ENCODE data around the gene FAM111A. TPM values are rescaled to one million over a fixed set of nuclear protein-coding genes. Genes with fewer than 3 reads are reported as not detected.

The FAM111A gene
- total and polyA plus RNA-seq, 9 donors: 18.3 to 32.2 (median 24.9) TPM

DNA sequence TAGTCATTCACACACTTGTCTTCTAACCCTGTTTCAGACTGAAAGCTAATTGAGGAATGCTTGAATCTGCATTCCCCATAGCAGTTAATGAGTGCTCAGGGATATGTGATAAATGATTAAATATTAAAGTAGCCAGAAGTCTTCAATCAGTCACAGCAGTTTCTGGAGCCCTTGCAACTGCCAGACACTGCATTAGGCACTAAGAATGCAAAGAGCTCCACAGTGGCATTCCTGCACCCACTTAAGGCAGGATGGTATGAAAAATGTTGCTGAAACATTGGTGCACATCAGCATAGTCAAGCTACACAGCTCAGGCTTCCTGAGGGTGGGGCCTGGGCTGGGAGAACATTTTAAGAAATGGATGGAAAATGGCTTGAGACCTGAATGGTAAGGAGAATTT is 35.7 kb downstream of the FAM111A start:
- no peak for DNase-seq
- peaks cover 31% of the 10 kb centered on the region for H3K4me1 ChIP-seq (ENCODE audit: control insufficient read depth, insufficient read depth, low read length)
- H3K36me3 ChIP-seq (ENCODE audit: control insufficient read depth, insufficient read depth, low read length): peaks cover 12% of the 10 kb centered on the region
- H3K9me3 ChIP-seq (replicated peaks; ENCODE audit: control insufficient read depth, low read depth, low read length): no peaks in the 10 kb centered on the region
- peaks cover 4% of the 10 kb centered on the region for H3K27me3 ChIP-seq (ENCODE audit: control insufficient read depth, insufficient read depth, low read length)
- H3K4me3 ChIP-seq (ENCODE audit: low read length): no peak overlapping the region
- H3K27ac ChIP-seq (ENCODE audit: low read length): no peak overlapping the region

- Histone ChIP-seq H3K9me3 (replicated peaks; ENCODE audit: control insufficient read depth, low read depth, low read length) (no peaks in the 10 kb centered on the region), H3K27me3 (ENCODE audit: control insufficient read depth, insufficient read depth, low read length) (no peaks in the 10 kb centered on the region), H3K4me1 (ENCODE audit: control insufficient read depth, insufficient read depth, low read length) (peaks cover 29% of the 10 kb centered on the region), H3K36me3 (ENCODE audit: control insufficient read depth, insufficient read depth, low read length) (peaks cover 12% of the 10 kb centered on the region), H3K27ac (ENCODE audit: low read length) (no peak overlapping the region), H3K4me3 (ENCODE audit: low read length) (no peak overlapping the region)
- DNase-seq: no peak
- WGBS (ENCODE audit: insufficient coverage): 83% methylated on average over 1 of the region's 2 CpGs
Observed at GRCh38 chr11:59179121-59179520, 36.5 kb downstream of the FAM111A start.

GRCh38 chr11:59180168-59180776 is 37.6 kb downstream of the FAM111A start:
- no peak for DNase-seq
- Histone ChIP-seq H3K9me3 (replicated peaks; ENCODE audit: control insufficient read depth, low read depth, low read length) (no peaks in the 10 kb centered on the region), H3K4me3 (ENCODE audit: low read length) (no peak overlapping the region), H3K27me3 (ENCODE audit: control insufficient read depth, insufficient read depth, low read length) (no peaks in the 10 kb centered on the region), H3K4me1 (ENCODE audit: control insufficient read depth, insufficient read depth, low read length) (peaks cover 29% of the 10 kb centered on the region), H3K36me3 (ENCODE audit: control insufficient read depth, insufficient read depth, low read length) (peaks cover 15% of the 10 kb centered on the region), H3K27ac (ENCODE audit: low read length) (no peak overlapping the region)
- no CpG with 5 or more reads among the region's 2 CpGs for WGBS (ENCODE audit: insufficient coverage)

DNA sequence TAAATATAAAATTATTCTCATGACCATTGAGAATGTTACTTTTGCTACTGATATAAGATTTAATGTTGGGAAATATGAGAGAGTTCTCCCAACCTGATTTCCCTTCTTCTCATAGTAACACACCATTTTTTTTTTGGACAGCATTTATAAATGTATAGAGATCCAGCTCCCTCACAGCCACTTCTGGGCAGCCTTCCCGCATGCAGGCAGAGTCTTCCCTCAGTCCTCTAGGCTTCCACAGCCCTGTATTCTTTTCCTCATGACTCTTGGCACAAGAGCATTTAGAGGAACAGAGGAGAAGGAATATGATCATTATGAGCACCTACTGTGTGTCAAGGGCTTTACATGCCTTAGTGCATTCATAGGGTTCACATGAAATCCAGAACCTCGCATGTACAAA is 38.3 kb downstream of the FAM111A start:
- no peak overlapping the region for H3K4me3 ChIP-seq (ENCODE audit: low read length)

GRCh38 chr11:59181746-59182456 is 39.2 kb downstream of the FAM111A start:
- no peak overlapping the region for H3K27ac ChIP-seq (ENCODE audit: low read length)
- DNase-seq: no peak
- no peak overlapping the region for H3K4me3 ChIP-seq (ENCODE audit: low read length)
- H3K9me3 ChIP-seq (replicated peaks; ENCODE audit: control insufficient read depth, low read depth, low read length): no peaks in the 10 kb centered on the region
- H3K36me3 ChIP-seq (ENCODE audit: control insufficient read depth, insufficient read depth, low read length): peaks cover 15% of the 10 kb centered on the region
- no peaks in the 10 kb centered on the region for H3K27me3 ChIP-seq (ENCODE audit: control insufficient read depth, insufficient read depth, low read length)
- peaks cover 41% of the 10 kb centered on the region for H3K4me1 ChIP-seq (ENCODE audit: control insufficient read depth, insufficient read depth, low read length)
- WGBS (ENCODE audit: insufficient coverage): 92% methylated on average over 31 of the region's 33 CpGs

More for the DNA sequence above, 38.3 kb downstream of the FAM111A start:
- Histone ChIP-seq H3K4me1 (ENCODE audit: control insufficient read depth, insufficient read depth, low read length) (peaks cover 31% of the 10 kb centered on the region), H3K27me3 (ENCODE audit: control insufficient read depth, insufficient read depth, low read length) (no peaks in the 10 kb centered on the region), H3K27ac (ENCODE audit: low read length) (no peak overlapping the region), H3K36me3 (ENCODE audit: control insufficient read depth, insufficient read depth, low read length) (peaks cover 15% of the 10 kb centered on the region), H3K9me3 (replicated peaks; ENCODE audit: control insufficient read depth, low read depth, low read length) (no peaks in the 10 kb centered on the region)
- no CpG with 5 or more reads among the region's 2 CpGs for WGBS (ENCODE audit: insufficient coverage)
- DNase-seq: peak; percentile 56

DNA sequence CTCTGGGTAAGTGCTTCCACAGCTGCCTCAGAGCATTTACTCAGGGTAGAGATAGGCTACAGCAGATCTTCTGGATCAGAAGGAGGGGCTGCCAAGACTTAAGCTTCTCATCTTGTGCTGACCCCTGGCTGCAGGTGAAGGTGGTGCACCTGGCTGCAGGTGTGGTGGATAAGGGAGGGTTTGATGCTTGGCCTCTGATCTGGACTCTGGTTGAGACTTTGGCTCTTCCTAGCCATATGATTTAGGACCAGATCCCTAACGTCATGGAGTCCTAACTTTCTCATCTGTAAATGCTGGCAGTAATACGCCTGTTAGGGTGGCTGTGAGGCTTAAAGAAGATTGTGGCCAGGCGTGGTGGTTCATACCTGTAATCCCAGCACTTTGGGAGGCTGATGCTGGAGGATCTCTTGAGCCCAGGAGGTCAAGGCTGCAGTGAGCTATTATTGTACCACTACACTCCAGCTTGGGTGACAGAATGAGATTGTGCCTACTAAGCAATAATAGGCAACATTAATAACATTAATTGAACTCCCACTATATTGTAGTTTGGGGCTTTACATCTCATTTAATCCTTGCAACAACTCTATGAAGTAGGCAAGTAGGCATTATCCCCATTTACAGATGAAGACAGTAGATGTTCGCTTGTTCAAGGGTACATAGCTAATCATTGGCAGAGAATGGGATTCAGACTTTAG is 39.9 kb downstream of the FAM111A start:
- no peak overlapping the region for H3K27ac ChIP-seq (ENCODE audit: low read length)
- no peak overlapping the region for H3K4me3 ChIP-seq (ENCODE audit: low read length)
- no peak for DNase-seq
- peaks cover 15% of the 10 kb centered on the region for H3K36me3 ChIP-seq (ENCODE audit: control insufficient read depth, insufficient read depth, low read length)
- peaks cover 48% of the 10 kb centered on the region for H3K4me1 ChIP-seq (ENCODE audit: control insufficient read depth, insufficient read depth, low read length)
- H3K27me3 ChIP-seq (ENCODE audit: control insufficient read depth, insufficient read depth, low read length): no peaks in the 10 kb centered on the region
- WGBS (ENCODE audit: insufficient coverage): 84% methylated on average over 2 of the region's 4 CpGs
- no peaks in the 10 kb centered on the region for H3K9me3 ChIP-seq (replicated peaks; ENCODE audit: control insufficient read depth, low read depth, low read length)

- Histone ChIP-seq H3K27ac (ENCODE audit: low read length) (no peak overlapping the region), H3K36me3 (ENCODE audit: control insufficient read depth, insufficient read depth, low read length) (peaks cover 22% of the 10 kb centered on the region), H3K9me3 (replicated peaks; ENCODE audit: control insufficient read depth, low read depth, low read length) (no peaks in the 10 kb centered on the region), H3K4me3 (ENCODE audit: low read length) (no peak overlapping the region), H3K27me3 (ENCODE audit: control insufficient read depth, insufficient read depth, low read length) (no peaks in the 10 kb centered on the region), H3K4me1 (ENCODE audit: control insufficient read depth, insufficient read depth, low read length) (peaks cover 48% of the 10 kb centered on the region)
- peak; percentile 62 for DNase-seq
- WGBS (ENCODE audit: insufficient coverage): no CpG with 5 or more reads among the region's 1 CpG
Observed at GRCh38 chr11:59183771-59184170, 41.1 kb downstream of the FAM111A start.

- Histone ChIP-seq H3K27me3 (ENCODE audit: control insufficient read depth, insufficient read depth, low read length) (no peaks in the 10 kb centered on the region), H3K9me3 (replicated peaks; ENCODE audit: control insufficient read depth, low read depth, low read length) (no peaks in the 10 kb centered on the region), H3K27ac (ENCODE audit: low read length) (peak overlapping the region; percentile 15), H3K36me3 (ENCODE audit: control insufficient read depth, insufficient read depth, low read length) (peaks cover 31% of the 10 kb centered on the region), H3K4me3 (ENCODE audit: low read length) (no peak overlapping the region), H3K4me1 (ENCODE audit: control insufficient read depth, insufficient read depth, low read length) (peaks cover 53% of the 10 kb centered on the region)
- DNase-seq: no peak
- no CpG with 5 or more reads among the region's 9 CpGs for WGBS (ENCODE audit: insufficient coverage)
Observed at GRCh38 chr11:59184691-59185339, 42.2 kb downstream of the FAM111A start.

GRCh38 chr11:59185386-59185945 is 42.8 kb downstream of the FAM111A start:
- peaks cover 54% of the 10 kb centered on the region for H3K4me1 ChIP-seq (ENCODE audit: control insufficient read depth, insufficient read depth, low read length)
- no peak overlapping the region for H3K27ac ChIP-seq (ENCODE audit: low read length)
- no peaks in the 10 kb centered on the region for H3K27me3 ChIP-seq (ENCODE audit: control insufficient read depth, insufficient read depth, low read length)
- H3K4me3 ChIP-seq (ENCODE audit: low read length): no peak overlapping the region
- H3K9me3 ChIP-seq (replicated peaks; ENCODE audit: control insufficient read depth, low read depth, low read length): no peaks in the 10 kb centered on the region
- no peak for DNase-seq
- WGBS (ENCODE audit: insufficient coverage): no CpG with 5 or more reads among the region's 5 CpGs
- peaks cover 37% of the 10 kb centered on the region for H3K36me3 ChIP-seq (ENCODE audit: control insufficient read depth, insufficient read depth, low read length)

GRCh38 chr11:59186130-59186594 is 43.5 kb downstream of the FAM111A start:
- Histone ChIP-seq H3K27ac (ENCODE audit: low read length) (peak overlapping the region; percentile 78), H3K4me3 (ENCODE audit: low read length) (no peak overlapping the region), H3K4me1 (ENCODE audit: control insufficient read depth, insufficient read depth, low read length) (peaks cover 54% of the 10 kb centered on the region), H3K9me3 (replicated peaks; ENCODE audit: control insufficient read depth, low read depth, low read length) (no peaks in the 10 kb centered on the region), H3K36me3 (ENCODE audit: control insufficient read depth, insufficient read depth, low read length) (peaks cover 41% of the 10 kb centered on the region), H3K27me3 (ENCODE audit: control insufficient read depth, insufficient read depth, low read length) (no peaks in the 10 kb centered on the region)
- DNase-seq: no peak
- WGBS (ENCODE audit: insufficient coverage): 83% methylated on average over 1 of the region's 5 CpGs

Measured in muscle of leg (tissue), 11 donors.